GM19463 (cell line): ENCODE measurements around the gene HACL1.

Source experiments
- ATAC-seq: cut with Tn5 transposase; IDR thresholded peaks from one replicate; pipeline ENCODE4 v1.9.1; 2021; ENCODE audit warnings: mild to moderate bottlenecking, moderate library complexity; ENCODE audit not compliant: unreplicated experiment

Gene HACL1

DNA sequence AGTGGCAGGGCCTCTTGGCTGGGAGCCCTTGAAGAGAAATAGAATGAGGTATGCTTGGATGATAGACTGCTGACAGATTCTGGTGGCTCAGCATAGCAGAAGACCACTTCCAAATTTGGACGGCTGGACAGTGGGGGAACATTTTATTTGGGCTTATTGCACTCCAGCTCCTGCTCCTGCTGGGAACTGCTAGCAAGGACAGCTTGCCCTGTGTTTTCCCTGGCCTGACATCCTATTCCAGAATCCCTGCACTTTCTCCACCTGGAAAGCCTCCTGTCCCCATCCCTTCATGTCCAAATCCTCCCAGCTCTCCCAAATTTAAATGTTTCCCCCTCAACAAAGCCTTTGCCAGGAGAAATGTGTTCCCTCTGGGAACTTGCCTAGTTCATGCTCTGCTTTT, 70.0 kb downstream of the HACL1 start:
- ATAC-seq: no peak

DNA sequence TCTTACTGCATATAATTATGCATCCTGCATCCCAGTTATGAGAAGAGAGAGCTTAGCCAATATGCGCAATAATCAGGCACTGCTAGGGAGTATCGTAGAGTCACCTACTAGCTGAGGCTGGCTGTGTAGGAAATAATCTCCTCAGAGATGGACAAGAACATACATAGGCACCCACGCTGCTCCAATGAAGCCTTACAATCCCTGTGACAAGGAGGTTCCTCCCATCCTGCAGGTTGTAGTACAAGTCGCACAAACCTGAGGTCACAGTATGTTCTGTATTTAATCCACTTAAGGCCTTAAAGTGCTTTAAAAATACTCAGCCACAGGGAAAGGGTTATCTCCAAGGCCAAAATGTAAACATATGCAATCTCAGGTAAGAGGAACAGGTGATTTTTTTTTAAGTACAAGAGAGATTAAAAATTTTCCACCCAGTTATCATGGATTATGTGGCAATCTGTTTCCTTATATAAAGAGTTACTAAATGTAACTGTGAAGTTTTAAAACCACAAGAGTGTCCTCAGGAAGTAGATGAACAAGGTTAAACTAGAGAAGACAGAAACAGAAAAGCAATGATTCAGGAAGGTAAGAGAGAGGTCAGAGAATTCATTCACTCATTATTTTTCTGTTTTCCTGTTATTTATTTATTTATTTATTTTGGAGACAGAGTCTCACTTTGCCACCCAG, 72.4 kb downstream of the HACL1 start:
- ATAC-seq: no peak

DNA sequence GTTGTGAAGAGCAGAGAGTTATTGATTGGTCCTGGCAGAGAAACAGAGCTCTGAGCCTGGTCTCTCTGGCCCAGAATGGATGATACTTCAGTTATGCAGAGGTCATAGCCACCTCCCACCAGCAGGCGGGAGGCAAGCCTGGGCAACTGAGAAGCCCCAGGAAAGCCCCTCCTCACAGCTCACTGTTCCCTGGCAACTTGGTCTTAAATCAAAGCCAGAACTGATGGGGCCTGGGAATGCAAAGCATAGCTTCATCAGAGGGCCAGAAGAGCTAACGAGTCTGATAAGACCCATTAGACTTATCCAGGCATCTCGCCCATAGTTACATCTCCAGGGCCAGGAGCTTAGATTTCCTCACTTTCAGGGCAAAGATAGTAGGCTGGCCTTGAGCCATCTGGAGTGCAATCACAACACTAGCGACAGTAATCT, 74.3 kb downstream of the HACL1 start:
- peak; percentile 80 for ATAC-seq

DNA sequence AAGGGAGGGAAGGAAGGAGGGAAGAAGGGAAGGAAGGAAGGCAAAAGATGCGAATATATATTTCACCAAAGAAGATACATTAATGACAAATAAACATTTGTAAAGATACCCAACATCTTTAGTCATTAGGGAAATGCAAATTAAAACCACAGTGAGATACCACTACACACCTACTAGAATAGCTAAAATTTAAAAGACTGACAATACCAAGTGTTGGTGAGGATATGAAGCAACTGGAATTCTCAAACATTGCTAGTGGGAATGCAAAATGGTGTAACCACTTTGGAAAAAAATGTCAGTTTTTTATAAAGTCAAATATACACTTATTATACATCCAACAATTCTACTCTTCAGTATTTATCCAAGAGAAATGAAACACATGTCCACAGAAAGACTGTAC, 75.6 kb downstream of the HACL1 start:
- no peak for ATAC-seq

DNA sequence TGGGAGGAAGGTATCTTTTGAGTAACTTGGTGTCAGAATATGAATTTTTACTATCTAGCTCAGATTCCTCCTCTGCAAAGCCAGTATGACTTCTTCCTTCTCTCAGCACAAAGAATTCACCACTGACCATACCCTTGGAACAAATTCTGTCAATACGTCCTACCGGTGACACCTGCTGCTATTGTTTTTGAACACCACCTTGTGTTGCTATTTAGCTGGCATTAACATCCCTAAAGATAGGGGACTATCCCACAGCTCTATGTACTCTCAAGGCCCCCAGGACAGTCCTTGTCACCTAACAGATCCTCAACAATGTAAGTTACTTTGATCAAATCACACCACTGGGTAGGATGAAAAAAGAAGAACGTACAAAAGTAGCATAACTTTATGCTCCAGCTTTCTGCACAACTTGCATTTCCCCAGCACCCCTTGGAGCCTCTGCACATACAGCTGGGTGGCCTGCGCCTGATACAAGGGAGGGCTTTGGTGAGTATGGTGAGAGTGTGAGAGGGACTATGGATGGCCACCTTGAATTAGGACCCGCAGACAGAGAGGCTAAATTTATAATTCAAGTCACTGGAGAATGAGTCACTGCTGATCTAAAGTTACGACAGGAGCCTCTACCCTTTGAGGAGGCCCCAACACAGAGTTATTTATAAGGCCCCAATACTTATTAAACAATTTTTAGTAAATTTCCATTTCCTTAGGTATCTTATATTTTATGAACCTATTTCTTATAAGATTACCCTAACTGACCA, 77.5 kb downstream of the HACL1 start:
- ATAC-seq: no peak

DNA sequence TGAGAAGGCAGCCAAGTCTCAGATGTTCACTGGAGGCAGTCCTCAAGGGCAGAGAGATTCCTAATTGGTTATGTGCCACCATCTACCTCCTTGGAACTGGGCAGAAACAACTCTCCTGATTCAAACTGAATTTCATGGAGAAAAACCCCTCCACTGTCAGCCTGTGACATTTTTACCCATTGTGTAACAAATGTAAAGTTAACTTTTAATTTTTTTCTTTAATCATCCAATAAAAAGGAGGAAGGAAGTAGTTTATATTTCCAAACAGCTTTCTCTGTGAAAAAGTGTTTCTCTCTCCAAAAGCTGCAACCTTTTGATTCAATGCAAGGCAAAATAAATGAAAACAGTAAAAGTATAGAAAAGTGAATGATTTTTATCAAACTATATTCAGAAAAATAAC, 79.4 kb downstream of the HACL1 start:
- ATAC-seq: no peak

DNA sequence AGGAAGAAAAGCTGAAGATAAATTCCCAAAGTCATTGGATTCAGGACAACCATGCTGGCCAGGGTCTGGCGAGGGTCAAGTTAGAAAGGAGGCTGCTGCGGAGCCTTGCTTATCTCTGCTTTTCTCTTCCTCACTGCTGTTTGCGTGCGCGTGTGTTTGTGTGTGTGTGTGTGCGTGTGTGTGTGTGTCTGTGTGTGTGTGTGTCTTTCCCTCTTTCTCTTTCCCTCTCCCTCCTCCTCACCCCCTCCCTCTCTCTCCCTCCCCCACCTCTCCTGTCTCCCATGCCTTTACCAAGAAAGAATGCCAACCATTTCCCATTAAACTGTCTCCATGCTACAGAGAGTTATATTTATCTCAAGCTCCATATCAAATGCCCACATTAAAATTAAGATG, 79.8 kb downstream of the HACL1 start, which contains the start of gene COLQ:
Gene COLQ (minus strand): TSS at position 134 of the 393 bp plus-strand sequence. CDS start 81 bp downstream, at position 53.
- no peak for ATAC-seq

DNA sequence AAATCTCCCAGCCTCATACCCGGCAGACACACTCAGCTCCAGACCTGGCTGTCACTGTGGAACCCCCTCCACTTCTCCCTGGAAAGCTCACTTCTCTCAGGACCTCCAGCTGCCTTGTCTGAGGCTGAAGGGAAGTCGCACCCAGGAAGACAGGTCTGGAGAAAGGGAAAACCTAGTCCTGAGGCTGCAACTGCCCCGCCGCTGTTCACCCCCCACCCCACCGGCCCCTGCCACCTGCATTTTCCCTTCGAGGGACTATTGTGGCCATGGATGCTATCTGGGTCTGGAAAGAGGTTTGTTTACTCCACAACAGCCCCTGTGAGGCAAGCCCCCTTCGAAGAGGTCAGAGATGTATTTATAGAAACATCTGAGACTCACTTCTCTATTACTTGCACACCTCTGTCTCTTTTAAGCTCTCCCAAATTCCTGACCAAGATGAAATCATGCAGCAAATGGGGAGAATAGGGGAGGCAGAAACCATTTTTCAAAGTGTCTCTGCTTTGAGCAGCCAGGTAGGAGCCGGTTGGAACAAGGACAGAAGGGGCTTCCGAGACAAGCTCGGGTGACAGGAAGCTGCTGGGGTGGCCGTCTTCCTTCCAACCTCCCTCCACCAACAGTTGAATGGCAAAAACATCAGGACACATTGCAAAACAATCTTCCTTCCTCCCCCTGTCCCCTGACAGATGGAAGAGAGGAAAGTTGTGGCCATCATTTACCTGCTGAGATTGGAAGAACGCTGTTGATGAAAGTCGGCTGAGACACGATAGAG, 80.4 kb downstream of the HACL1 start:
- no peak for ATAC-seq

DNA sequence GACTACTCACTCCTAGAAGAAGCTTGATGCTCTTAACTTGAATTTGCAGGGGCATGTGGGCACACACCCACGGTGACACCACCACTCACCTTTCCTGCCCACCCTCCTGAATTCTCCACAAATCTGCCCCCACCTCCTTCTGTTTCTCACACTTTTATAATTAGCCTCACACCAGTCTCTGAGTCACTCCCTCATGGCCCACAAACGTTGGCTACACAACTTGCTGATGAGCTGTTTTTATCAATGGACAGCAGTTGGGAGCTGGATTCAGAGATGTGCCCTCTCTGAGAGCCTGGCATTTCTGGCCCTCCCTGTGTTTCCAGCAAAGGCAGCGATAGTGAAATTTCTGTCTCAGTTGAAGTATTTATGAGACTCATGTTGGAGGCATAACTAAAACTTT, 81.2 kb downstream of the HACL1 start:
- no peak for ATAC-seq

DNA sequence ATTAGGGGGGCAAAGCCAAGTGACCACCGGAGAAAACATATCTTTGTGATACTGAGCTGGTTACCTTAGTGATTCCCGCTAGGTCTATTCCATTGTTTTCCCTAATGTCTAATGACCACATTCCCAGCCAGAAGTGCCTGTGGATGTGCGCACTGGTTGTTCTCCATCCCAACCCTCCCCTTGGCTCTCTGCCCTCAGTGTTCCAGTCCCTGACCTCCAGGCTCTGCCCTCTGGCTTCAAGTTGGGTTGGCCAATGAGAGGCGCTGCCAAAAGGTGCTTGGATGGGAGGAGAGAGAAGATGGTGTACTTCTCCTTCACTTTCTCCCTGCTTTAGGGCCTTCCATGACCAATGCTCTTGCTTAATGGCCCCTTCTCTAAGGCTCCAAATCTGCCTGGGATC, 82.3 kb downstream of the HACL1 start:
- no peak for ATAC-seq

DNA sequence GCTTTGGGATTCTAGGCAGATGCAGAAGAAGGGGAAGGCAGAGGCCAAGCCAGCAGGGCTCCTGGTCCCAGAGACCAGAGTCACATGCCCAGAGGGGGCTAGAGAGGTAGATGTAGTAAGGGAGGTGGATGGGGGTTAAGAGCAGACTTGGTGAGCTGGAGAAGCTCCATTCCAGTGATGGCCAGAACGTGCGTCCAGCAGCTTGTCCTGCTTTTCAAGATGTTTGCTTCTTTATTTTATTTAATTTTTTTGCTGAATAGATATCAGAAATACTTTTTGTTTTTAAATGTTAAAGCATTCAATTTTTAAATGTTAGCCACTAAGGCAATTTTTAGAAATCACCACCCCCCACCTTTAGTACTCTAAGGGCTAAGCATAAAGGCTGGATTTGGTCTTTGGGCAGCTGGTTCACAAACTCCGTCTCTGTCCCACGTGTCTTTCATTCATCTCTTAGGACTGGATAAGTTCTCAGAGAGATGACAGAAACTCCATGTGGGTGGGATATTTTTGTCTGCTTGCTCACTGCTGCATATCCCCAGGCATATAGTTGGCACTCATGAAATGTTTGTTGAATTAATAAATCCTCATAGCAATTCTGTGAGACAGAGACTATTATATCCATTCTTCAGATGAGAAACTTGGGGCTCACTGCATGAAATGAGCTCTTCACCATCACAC, 86.6 kb downstream of the HACL1 start:
- no peak for ATAC-seq

DNA sequence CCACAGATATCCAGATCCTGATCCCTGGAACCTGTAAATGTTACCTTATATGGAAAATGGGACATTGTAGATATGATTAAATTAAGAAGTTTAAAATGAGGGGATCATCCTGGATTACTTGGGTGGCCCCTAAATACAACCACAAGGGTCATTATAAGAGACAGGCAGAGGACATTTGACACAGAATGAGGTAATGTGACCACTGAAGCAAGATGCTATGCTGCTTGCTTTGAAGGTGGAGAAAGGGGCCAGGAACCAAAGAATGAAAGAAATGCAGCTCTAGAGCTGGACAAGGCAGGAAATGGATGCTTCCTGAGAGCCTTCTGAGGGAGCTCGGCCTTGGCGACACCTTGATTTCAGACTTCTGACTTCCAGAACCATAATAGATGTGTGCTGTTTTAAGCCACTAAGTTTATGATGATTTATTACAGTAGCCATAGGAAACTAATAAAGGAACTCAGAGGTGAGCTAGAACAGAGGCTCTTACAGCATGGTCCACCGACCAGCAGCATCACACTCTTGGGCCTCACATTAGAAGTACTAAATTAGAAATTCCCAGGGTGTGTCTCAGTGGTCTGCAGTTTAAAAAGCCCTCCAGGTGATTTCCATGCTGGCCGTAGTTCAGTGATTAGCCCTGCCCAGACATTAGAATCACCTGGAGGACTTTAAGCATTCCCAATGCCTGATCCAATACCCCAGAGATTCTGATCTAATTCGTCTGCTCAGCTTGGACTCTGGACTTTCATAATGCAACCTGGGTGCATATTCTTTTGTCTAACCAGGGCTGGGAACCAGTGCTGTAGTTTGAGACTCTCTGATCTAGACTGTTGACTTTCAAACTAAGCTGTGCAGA, 87.3 kb downstream of the HACL1 start:
- no peak for ATAC-seq

DNA sequence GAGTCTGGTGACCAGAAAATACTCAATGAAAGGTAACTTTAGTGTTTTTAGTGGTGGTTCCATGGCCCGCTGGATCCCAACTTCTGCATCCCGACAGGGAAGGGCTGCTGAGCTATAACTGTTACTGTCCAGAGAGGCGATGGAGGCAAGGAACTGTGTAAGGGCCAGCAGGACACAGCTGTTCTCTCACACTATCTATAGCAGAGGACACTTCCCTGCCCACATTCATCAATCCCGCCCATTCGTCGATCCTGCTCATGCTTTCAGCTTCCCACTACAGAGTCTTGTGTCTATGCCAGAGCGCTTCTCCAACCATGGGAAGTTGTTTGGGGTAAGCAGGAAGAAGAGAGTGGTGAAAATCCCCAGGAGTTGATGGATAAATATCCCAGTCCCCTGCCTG, 88.3 kb downstream of the HACL1 start:
- ATAC-seq: no peak

DNA sequence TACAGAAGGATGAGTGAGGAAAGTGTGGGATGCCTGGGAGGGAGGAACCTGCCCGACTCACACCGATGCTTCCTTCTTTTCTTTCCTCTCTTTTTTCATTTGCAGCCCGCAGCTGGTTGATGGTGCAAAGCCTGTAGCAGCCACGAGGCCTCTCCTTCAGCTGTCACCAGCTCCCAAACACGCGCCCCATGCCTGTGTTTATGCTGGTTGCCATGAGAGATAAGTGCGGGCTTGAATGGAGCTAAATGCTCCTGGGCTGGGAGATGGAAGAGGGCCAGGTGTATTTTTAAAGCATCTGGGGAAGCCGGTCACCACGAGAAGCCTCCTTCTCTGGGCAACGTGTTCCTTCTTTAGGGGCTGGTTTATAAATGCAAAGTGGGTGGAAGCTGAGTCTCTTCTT, 89.2 kb downstream of the HACL1 start:
- no peak for ATAC-seq

DNA sequence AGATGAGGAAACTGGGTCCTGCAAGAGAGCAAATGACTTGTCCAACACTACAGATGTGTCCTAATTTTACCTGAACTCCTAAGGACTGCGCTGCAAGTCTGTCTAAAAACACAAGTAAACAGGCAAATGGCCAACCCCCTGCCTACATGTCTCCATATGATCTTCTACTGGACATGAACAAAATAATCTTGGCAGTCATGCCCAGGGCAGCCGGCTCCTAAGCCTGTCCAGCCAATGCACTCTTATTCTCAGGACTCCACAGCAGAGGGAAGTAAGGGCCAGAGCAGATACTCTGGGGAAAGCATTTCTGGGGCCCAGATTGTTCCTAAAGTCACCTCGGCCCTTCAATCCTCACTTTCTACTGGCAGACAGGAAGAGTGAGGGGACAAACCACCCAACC, 90.2 kb downstream of the HACL1 start:
- ATAC-seq: no peak
